Activated CD8-positive, alpha-beta T cell treated with anti-CD3 and anti-CD28 coated beads for 36 hours (primary cell): ENCODE results near the gene NTF3. TPM values are rescaled to one million over a fixed set of nuclear protein-coding genes. Genes with fewer than 3 reads are reported as not detected.

Source experiments
- ATAC-seq: fragments of 200-7000 bp; cut with Tn5 transposase; one replicate; pipeline ENCODE4 v1.10.0; 2021; ENCODE audit warnings: mild to moderate bottlenecking, moderate library complexity
- CTCF ChIA-PET: fragments of 350-600 bp; sonication (Branson Sonifier 250); formaldehyde crosslinking; loops from one replicate; lab custom pipeline; 2021; ENCODE audit warnings: antibody characterized with exemption; lab: Charles Lee
- POLR2A ChIA-PET: fragments of 350-600 bp; sonication (Branson Sonifier 250); formaldehyde crosslinking; loops from one replicate; lab custom pipeline; 2021; ENCODE audit warnings: antibody characterized with exemption; lab: Charles Lee
- DNase-seq: peaks from one replicate; pipeline ENCODE4 v3.0.0-alpha.2; 2020
- H3K27ac Mint-ChIP-seq: one replicate; pipeline ENCODE4 v1.8.0; 2021; ENCODE audit warnings: mild to moderate bottlenecking, mixed read lengths
- H3K27me3 Mint-ChIP-seq: one replicate; pipeline ENCODE4 v1.8.0; 2021; ENCODE audit warnings: mixed read lengths
- H3K36me3 Mint-ChIP-seq: one replicate; pipeline ENCODE4 v1.8.0; 2021; ENCODE audit warnings: low read depth, mixed read lengths
- H3K4me1 Mint-ChIP-seq: one replicate; pipeline ENCODE4 v1.8.0; 2021; ENCODE audit warnings: low read depth, mixed read lengths
- H3K4me3 Mint-ChIP-seq: one replicate; pipeline ENCODE4 v1.8.0; 2021; ENCODE audit warnings: mild to moderate bottlenecking, moderate library complexity, mixed read lengths
- H3K9me3 Mint-ChIP-seq: one replicate; pipeline ENCODE4 v1.8.0; 2021; ENCODE audit warnings: mixed read lengths
- CTCF ChIP-seq: fragments of 200-600 bp; IDR thresholded peaks from one replicate; pipeline ENCODE4 v1.8.0; 2022; ENCODE audit warnings: antibody characterized with exemption, mild to moderate bottlenecking
- intact Hi-C: fragments of 100-400 bp; cut with micrococcal nuclease; formaldehyde crosslinking; loops from one replicate; pipeline ENCODE4 v1.10.0; 2022
- total RNA-seq, 2 experiments: library from RNA; stranded (reverse); gene quantifications; one replicate each; pipeline ENCODE4 v1.2.3, GENCODE V29; 2021

NTF3 gene
- total RNA-seq, 2 experiments from 2014 or later, result not detected

- Mint-ChIP-seq H3K27me3 (peaks cover 22% of the 10 kb centered on the region), H3K4me1 (no peaks in the 10 kb centered on the region), H3K4me3 (no peak overlapping the region), H3K36me3 (no peaks in the 10 kb centered on the region), H3K9me3 (no peaks in the 10 kb centered on the region), H3K27ac (no peak overlapping the region)
- no peak for ATAC-seq
- no peak for TF ChIP-seq CTCF
- intact Hi-C loops, result no loop called here
- DNase-seq, result no peak
- ChIA-PET CTCF (no interaction called here), POLR2A (no interaction called here)
Measured at GRCh38 chr12:5470221-5470620, 38.3 kb downstream of the NTF3 start.

DNA sequence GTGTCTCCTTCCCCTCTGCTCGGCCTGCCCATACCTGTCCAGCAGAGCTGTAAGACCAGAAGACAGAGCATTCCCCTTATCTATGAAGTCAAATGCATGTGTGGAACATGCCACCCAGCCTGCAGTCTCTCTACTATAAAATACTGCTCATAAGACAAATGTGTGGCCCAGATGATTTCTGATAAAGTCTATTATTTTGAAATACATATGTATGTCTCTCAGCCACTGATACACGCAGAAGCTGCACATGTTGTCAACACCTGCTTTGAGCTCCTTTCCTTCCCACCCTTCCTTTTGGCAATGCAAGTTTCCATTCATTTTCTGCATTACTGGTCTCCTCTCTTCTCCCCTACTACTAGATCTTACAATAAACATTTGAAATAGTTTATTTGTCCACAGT is 38.8 kb downstream of the NTF3 start:
- Mint-ChIP-seq H3K27me3 (peaks cover 22% of the 10 kb centered on the region), H3K9me3 (no peaks in the 10 kb centered on the region), H3K36me3 (no peaks in the 10 kb centered on the region), H3K4me3 (no peak overlapping the region), H3K4me1 (no peaks in the 10 kb centered on the region), H3K27ac (no peak overlapping the region)
- POLR2A ChIA-PET, result no interaction called here
- DNase-seq (no peak), ATAC-seq (no peak)
- no peak for TF ChIP-seq CTCF
- intact Hi-C loops, result no loop called here
- CTCF ChIA-PET, result no interaction called here

DNA sequence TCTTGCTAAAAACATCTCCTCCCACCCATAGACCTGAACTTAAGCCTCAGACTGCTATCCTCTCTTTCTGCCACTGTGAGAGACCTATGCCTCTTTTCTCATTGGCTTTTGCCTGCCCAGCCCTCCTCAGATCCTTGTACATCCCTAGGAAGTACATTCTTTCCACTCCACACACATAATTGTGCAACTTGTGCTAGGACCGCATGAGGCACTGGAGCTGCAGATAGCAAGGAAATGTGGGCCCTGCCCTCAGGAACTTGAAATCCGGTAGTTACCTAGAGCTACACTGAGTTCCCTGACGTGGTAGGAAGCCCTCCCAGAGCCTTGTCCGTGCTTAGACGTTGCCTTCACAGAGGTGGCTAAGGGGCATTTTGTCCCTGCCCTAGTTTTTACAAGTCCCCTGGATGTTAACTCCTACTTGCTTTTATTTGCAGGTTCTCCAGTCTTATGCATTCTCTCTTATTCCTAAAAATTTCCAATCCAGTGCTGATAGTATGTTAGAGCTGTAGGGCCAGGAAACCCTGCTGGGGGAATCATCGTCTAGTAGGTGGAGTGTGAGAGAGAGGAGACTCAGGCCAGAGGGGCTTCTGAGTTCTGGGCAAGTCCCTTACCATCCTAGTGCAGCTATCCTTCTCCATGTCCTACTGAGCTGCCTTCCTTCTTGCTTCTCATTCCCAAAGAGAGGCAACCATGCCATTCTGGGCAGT is 41.3 kb downstream of the NTF3 start:
- Mint-ChIP-seq H3K27ac (no peak overlapping the region), H3K4me1 (no peaks in the 10 kb centered on the region), H3K4me3 (no peak overlapping the region), H3K27me3 (peaks cover 25% of the 10 kb centered on the region), H3K36me3 (no peaks in the 10 kb centered on the region), H3K9me3 (no peaks in the 10 kb centered on the region)
- TF ChIP-seq CTCF, result no peak
- intact Hi-C loops, result no loop called here
- no peak for DNase-seq
- no peak for ATAC-seq
- POLR2A ChIA-PET, result no interaction called here
- CTCF ChIA-PET, result no interaction called here

DNA sequence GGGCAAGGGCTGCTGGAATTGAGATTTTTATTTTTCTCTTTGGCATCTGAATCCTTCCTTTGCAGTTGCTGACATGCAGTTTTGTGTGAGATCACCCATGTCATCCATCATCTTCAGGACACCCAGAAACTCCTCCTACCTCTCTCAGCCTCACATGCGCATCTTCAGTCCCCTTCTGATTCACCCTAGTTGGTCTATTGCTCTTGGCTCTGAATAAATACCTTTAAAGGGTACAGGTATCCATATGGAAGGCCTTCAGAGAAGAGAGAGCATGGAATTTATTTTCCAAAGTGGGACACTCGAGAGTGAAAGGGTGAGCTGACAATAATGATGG is 41.8 kb downstream of the NTF3 start:
- CTCF ChIA-PET, result no interaction called here
- TF ChIP-seq CTCF, result no peak
- Mint-ChIP-seq H3K4me3 (no peak overlapping the region), H3K36me3 (no peaks in the 10 kb centered on the region), H3K27ac (no peak overlapping the region), H3K27me3 (peaks cover 25% of the 10 kb centered on the region), H3K9me3 (no peaks in the 10 kb centered on the region), H3K4me1 (no peaks in the 10 kb centered on the region)
- no peak for DNase-seq
- intact Hi-C loops, result no loop called here
- POLR2A ChIA-PET, result no interaction called here
- no peak for ATAC-seq

DNA sequence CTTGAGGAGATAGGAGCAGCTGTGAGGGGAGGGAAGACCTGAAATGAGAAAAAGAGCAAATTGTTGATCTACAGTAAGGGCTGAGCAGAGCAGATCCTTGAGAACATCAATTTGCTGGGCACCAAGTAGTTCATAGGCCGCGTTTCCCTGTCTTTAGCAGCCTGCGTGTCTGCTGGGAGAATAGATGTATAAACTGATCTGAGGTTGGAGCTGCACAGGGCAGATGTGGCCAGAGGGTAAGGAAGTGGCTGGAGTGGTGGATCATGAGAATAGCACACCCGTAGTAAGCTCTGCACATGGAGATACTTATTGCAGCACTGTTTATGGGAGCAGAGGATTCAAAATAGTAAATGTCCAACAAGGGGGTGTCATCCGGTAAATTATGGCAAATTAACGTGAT is 44.4 kb downstream of the NTF3 start:
- no peak overlapping the region for H3K27ac Mint-ChIP-seq
- peaks cover 23% of the 10 kb centered on the region for H3K27me3 Mint-ChIP-seq
- H3K4me1 Mint-ChIP-seq, result no peaks in the 10 kb centered on the region
- no peak for TF ChIP-seq CTCF
- H3K36me3 Mint-ChIP-seq, result no peaks in the 10 kb centered on the region
- H3K4me3 Mint-ChIP-seq, result no peak overlapping the region
- DNase-seq, result no peak
- ChIA-PET CTCF (no interaction called here), POLR2A (interaction anchor here (0.9 kb wide), 1 partner anchor 39 kb away, joined by 4 read pairs; no protein-coding TSS in a partner anchor)
- no peak for ATAC-seq
- no peaks in the 10 kb centered on the region for H3K9me3 Mint-ChIP-seq
- intact Hi-C loops, result no loop called here
